Medulla oblongata (tissue), 1 donor: ENCODE data around the gene TSC2.
"Not testable (repeated sequence)": the region's sequence is repeated elsewhere in the genome, so short reads cannot be mapped to it uniquely, and the experiment has no call there.

ENCODE experiments used
- DNase-seq: peaks from one replicate; pipeline ENCODE4 v3.0.0-alpha.2; 2015; ENCODE audit errors: extremely low spot score

Gene TSC2

GRCh38 chr16:2104464-2104863 is 56.7 kb downstream of the TSC2 start:
- not testable (repeated sequence) for DNase-seq

DNA sequence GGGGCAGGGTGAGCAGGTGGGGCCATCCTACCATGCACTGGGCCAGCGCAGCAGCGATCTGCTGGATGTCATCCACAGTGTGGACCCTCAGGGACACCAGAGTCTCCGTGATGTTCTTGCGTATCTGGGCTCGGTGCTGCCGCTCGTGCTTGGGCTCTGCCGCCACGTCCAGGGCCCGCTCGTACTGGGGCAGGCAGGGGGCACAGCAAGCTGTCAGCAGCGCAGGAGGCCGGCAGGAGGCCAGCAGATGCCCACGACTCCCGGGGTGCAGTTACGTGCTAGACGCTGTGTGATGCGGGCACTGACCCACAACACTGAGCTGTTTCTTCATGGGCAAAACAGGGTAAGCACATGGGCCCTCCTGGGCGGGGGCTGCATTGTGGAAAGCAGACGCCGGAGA is 57.5 kb downstream of the TSC2 start:
- not testable (repeated sequence) for DNase-seq

GRCh38 chr16:2105769-2106168 is 58.0 kb downstream of the TSC2 start:
- not testable (repeated sequence) for DNase-seq

DNA sequence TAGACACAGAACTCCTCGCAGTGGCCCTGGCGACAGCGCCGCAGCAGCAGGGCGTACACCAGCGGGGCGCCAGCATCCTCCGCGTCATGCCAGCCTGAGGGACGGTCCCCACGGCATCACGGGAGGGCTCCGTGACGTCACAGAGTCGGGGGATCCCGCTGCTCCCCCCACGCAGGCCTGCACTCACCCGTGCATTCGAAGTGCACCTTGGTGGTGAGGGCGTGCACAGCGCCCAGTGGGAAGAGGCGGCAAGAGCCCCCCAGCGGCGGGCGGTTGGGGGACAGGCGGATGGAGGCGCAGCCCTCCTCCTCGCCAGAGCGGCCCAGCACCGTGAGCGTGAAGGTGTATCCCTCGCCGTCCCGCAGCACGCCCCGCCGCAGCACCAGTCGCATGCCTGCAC is 58.4 kb downstream of the TSC2 start:
- DNase-seq, result not testable (repeated sequence)

GRCh38 chr16:2107121-2107790 is 59.5 kb downstream of the TSC2 start:
- DNase-seq, result not testable (repeated sequence)

DNA sequence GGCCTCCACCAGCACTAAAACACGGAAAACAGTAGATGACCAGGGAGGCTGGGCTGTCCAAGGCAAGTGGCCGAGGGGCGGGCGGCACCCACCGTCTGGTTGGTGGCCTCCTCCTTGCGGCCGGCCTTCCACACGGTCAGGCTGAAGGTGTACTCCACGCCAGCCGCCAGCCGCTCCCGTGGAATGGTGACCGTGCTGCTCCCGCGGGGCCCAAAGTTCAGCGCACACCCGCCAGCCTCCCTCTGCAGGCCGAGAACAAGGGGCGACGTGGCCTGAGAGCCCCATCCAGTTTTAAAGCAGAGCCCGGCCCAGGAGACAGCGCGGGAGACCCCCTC is 60.0 kb downstream of the TSC2 start:
- DNase-seq, result not testable (repeated sequence)

DNA sequence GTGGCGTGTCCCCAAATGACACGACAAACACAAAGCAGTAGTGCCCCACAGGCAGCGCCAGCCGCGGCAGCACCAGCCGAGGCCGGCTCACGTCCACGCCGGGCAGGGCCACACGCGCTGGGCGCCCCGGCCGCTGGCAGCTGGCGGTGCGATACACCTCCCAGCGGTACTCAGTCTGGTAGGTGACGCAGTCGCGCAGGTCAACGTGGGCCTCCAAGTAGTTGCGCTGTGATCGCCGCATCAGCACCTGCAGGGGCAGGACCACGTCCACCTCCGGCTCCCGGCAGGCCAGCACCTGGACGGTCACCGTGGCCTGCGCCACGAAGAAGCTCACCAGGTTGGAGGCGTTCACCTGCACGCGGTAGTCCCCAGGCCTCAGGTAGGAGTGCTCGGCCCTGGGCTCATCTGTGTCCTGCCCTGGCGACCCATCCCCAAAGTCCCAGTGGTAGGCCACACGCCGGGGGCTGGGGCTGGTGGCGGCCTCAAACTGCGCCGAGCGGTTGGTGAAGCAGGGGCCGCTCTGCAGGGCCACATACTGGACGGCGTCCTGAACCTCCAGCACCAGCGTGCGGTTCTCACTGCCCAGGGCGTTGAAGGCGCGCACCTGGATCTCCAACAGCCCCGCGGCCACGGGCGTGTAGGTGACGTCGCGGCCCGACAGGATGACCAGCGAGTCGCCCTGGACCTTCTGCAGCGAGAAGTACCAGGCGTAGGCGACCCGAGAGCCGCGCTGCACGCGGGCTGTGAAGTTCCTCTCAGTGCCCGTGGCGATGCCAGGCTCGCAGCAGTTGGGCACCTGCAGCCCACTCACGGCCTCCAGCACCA is 60.9 kb downstream of the TSC2 start:
- not testable (repeated sequence) for DNase-seq

GRCh38 chr16:2109271-2109580 is 61.4 kb downstream of the TSC2 start:
- DNase-seq, result not testable (repeated sequence)

DNA sequence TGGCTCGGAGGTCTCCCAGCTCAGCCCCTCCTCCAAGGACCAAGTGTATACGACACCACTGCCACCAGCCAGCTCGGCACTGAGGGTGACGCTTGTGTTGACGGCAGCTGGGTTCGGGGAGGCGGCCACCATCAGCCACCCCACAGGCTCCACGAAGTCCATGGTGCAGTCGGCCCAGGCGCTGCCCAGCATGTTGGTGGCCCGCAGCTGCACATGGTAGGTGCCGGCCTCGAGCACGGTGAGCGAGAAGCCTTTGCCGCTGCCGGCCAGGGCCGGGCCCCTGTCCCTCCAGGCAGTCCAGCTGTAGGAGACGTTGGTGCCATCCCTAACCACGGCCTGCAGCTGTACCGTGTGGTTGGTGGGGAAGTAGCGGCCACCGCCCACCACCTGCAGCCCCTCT is 62.1 kb downstream of the TSC2 start:
- DNase-seq, result not testable (repeated sequence)

GRCh38 chr16:2110332-2111008 is 62.7 kb downstream of the TSC2 start:
- DNase-seq, result not testable (repeated sequence)

- DNase-seq, result not testable (repeated sequence)
Observed at GRCh38 chr16:2111009-2111353, 63.2 kb downstream of the TSC2 start.

GRCh38 chr16:2111412-2112335 is 63.9 kb downstream of the TSC2 start:
- DNase-seq, result not testable (repeated sequence)

GRCh38 chr16:2112539-2113106 is 64.8 kb downstream of the TSC2 start:
- DNase-seq, result not testable (repeated sequence)

DNA sequence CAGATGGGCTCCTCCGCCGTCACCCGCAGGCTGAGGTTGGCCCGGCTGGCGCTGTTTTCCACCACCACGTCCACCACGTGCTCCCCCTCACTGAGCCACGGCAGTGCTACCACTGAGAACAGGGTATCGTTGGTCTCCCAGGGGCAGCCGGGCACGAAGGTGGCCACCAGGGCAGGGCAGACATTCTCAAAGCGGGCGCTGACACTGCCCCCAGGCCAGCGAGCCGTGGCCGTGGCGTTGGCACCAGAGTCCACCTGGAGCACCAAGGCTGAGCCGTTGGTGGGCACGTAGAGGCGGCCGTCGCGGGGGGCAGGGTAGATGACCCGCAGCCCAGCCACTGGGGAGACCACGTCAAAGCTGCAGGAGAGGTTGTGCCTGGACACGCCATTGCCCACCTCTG is 66.4 kb downstream of the TSC2 start:
- not testable (repeated sequence) for DNase-seq

DNA sequence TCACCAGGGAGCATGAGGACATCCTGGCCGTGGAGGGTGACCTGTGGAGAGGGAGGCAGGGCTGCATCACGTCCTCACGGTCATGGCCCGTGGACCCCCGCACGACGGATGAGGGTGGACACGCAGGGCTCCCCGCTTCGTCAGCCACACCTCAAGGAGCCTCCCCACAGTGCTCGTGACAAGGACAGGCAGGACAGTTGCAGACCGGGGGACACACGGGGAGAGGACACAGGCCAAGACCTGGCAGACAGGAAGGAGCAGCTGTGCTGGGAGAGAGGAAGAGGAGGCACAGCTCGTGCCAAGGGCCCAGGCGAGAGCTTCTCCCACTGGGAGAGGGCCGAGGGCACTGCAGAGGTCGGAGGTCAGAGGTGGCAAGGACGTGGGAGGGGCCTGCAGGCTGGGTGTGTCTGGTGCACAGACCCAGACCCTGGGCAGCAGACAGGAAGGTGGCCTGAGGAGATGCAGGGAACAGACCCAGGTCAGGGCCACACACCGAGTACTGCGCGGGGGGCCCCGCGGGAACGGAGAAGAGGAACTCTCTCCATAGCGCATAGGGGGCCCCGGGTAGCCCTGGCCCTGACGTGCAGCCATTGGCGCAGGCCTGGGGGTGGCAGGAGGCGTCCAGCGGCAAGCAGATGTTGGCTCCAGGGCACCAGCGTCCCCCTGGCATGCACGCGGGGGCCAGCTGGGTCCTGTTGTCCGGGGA is 67.3 kb downstream of the TSC2 start:
- DNase-seq, result not testable (repeated sequence)

DNA sequence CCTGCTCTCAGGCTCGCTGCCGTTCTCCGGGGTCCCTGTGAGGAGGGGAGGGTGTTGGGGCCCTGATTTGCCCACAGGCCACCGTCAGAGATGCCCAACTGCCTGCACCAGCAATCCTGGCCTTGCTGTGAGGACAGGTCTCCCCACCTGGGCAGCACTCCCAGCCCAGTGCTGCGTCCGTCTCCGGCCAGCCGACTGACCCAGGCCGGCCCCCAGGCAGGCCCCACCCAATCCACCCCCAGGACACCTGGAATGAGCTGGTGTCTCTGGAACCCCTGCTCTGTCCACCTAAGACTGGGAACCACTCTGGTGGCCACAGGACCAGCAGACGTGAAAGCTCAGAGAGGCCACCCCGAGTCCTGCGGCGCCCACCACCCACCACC is 67.8 kb downstream of the TSC2 start:
- no peak for DNase-seq

DNA sequence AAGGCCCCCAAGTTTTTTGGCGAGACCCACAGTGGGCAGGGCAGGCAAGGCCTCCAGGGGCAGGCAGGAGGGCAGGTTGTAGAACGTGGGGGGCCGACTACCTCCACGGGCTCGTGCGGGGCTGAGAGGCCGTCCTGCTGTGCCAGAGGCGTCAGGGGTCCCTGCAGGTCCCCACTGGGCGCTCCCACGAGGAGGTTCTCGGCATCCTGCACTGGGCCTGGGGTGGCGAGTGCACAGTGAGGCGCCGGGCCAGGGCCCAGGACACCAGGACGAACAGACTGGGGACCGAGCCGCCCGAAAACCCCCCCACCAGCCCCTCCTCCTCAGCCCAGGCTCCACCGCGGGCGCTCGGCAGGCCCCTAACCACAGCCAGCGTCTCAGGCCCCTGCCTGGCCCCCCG is 68.6 kb downstream of the TSC2 start:
- DNase-seq, result not testable (repeated sequence)

- DNase-seq, result not testable (repeated sequence)
Observed at GRCh38 chr16:2117341-2117740, 69.6 kb downstream of the TSC2 start.

GRCh38 chr16:2117960-2118722 is 70.4 kb downstream of the TSC2 start:
- not testable (repeated sequence) for DNase-seq

DNA sequence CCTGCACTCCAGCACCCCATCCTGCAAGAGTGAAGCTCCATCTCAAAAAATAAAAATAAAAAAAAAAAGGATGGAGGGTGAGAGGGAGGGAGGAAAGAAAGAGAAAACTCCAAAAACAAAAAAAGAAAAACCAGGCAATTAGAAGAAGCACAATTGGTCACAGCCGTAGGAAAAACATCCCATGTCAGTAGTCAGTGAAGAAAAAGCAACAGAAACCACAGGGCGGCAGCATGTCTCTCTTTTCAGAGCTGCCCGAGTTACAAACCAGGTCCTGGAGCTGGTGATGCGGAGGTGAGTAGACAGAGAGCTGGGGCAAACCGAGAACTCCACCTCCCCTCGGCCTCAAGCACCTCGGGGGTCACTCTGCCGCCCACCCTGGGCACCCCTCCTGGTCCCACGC is 73.5 kb downstream of the TSC2 start:
- peak; percentile 84 for DNase-seq
